Heart right ventricle (tissue), 16 donors: ENCODE data around the gene DNAAF3. TPM values are rescaled to one million over a fixed set of nuclear protein-coding genes. Genes with fewer than 3 reads are reported as not detected.

Experiments
- ATAC-seq, 8 donors: fragments of 200-7000 bp; cut with Tn5 transposase; one replicate each; pipeline ENCODE4 v1.9.1; 2020; ENCODE audit warnings: mild to moderate bottlenecking in 8 of 8, moderate library complexity in 8 of 8, moderate number of reproducible peaks in 1 of 8
- DNase-seq, 2 donors: peaks; one replicate each; pipeline ENCODE4 v3.0.0-alpha.2; 2020
- H3K27ac ChIP-seq, 10 donors: fragments of 200-600 bp; sonication (generic) in 2 of 10; one replicate each; pipeline versions ENCODE4 v1.5.0 to v1.8.0; 2020 to 2022; ENCODE audit warnings: mild to moderate bottlenecking in 3 of 10
- H3K27me3 ChIP-seq, 7 donors: fragments of 200-600 bp; one replicate each; pipeline ENCODE4 v1.8.0; 2021 to 2022; ENCODE audit warnings: mild to moderate bottlenecking in 2 of 7
- H3K36me3 ChIP-seq, 9 donors: fragments of 200-600 bp; sonication (generic) in 1 of 9; one replicate each; pipeline versions ENCODE4 v1.5.0 to v1.8.0; 2020 to 2022; ENCODE audit warnings: mild to moderate bottlenecking in 2 of 9
- H3K4me1 ChIP-seq, 9 donors: fragments of 200-600 bp; sonication (generic) in 1 of 9; one replicate each; pipeline versions ENCODE4 v1.5.0 to v1.8.0; 2020 to 2022; ENCODE audit warnings: mild to moderate bottlenecking in 4 of 9
- H3K4me3 ChIP-seq, 10 donors: fragments of 200-600 bp; sonication (generic) in 2 of 10; one replicate each; pipeline versions ENCODE4 v1.5.0 to v1.8.0; 2020 to 2022; ENCODE audit warnings: mild to moderate bottlenecking in 7 of 10, moderate library complexity in 2 of 10
- H3K9me3 ChIP-seq, 11 donors: fragments of 200-600 bp in 10 of 11; sonication (generic) in 2 of 11; one replicate each; pipeline versions ENCODE4 v1.5.0 to v1.8.0; 2013 to 2022; ENCODE audit warnings: mild to moderate bottlenecking in 2 of 11, control low read depth in 1 of 11, moderate library complexity in 1 of 11
- CTCF ChIP-seq, 9 donors: fragments of 200-600 bp; sonication (generic) in 2 of 9; IDR thresholded peaks; one replicate each; pipeline versions ENCODE4 v1.5.0 to v1.8.0; 2021 to 2022; ENCODE audit warnings: antibody characterized with exemption in 9 of 9, mild to moderate bottlenecking in 5 of 9, moderate library complexity in 1 of 9
- WGBS, 2 donors: extraction: QIAGEN DNeasy Blood & Tissue Kit; methylation state at CpG; one replicate each; pipeline ENCODE4 v1.1.7; 2013; ENCODE audit warnings: inconsistent platforms in 1 of 2; 5-methylcytosine and 5-hydroxymethylcytosine counted together
- intact Hi-C, 10 donors: fragments of 100-400 bp; cut with DNase I; formaldehyde crosslinking; loops; one replicate each; pipeline versions ENCODE4 v1.11.1 to v1.14.2; 2022
- polyA plus RNA-seq, 2 donors: library from polyadenylated mRNA; stranded (reverse); fragments of 200-250 nt; gene quantifications; one replicate each; pipeline ENCODE4 v1.2.3, GENCODE V29; 2013
- total RNA-seq, 10 donors: library from RNA; stranded (reverse); fragmentation: NEBNext Ultra II Directional in 3 of 10; extraction: Animal tissue kit (Norgen Biotek cat#: 25700) in 3 of 10; gene quantifications; one replicate each; pipeline versions ENCODE4 v1.2.1 to v1.2.4, GENCODE V29; 2021 to 2023
- donor health status: Arrhythmogenic right ventricular cardiomyopathy.
- donor health status: ischemic (EF 13 %, LVEDD 7.1; RV severe dilation, severe dysfunction).
- donor health status: healthy with polysubstance abuse.
- donor health status: DM: no; HTN: yes; CAD: no.
- donor health status: DM: no; HTN: no; CAD: no.
- donor health status: ischemic (EF 25% LVEDD 6.9; RV normal size, moderate dysfunction).
- donor health status: ischemic (EF 25% LVEDD 5.7; RV mildly dilated, moderate dysfunction).
- donor health status: healthy.
- donor health status: DM: yes; HTN: yes; CAD: no.
- donor health status: Ischemic cardiomyopathy.
- donor health status: ischemic (EF 35%, LVEDD 5.7; RV mildly dilated, moderate dysfunction).
- donor health status: nonischemic (EF 11% LVEDD 7.7; RV severe dilation, severe dysfunction).
- donor health status: DM: yes; HTN: yes; CAD: no.
- donor health status: PGD.
- donor health status: ischemic (EF 29% LVEDD 5.4; RV normal size, mild dysfunction).
- donor health status: nonischemic (EF 23%, LVEDD 6.1; RV moderate dilation, normal function).

DNAAF3 gene
- total and polyA plus RNA-seq, 12 donors = 0.37 to 5.9 (median 2.4) TPM

GRCh38 chr19:55175117-55175867 is 8.9 kb upstream of the DNAAF3 start:
- H3K27ac ChIP-seq = no peak overlapping the region
- 55 to 65% methylated on average over 39 to 43 of the region's 43 CpGs for WGBS, 2 donors
- intact Hi-C loops = no loop called here
- no peaks in the 10 kb centered on the region for H3K36me3 ChIP-seq
- H3K9me3 ChIP-seq = no peaks in the 10 kb centered on the region
- ATAC-seq (no peak), DNase-seq (no peak)
- no peak overlapping the region for H3K4me3 ChIP-seq
- peaks cover 7 to 37% (median 21%) of the 10 kb centered on the region in 9 donors for H3K4me1 ChIP-seq
- TF ChIP-seq CTCF (IDR thresholded peaks at IDR 0.05) = no peak
- peaks cover 42 to 100% (median 98%) of the 10 kb centered on the region in 7 donors for H3K27me3 ChIP-seq

- peaks cover 7 to 30% (median 14%) of the 10 kb centered on the region in 9 donors for H3K4me1 ChIP-seq
- H3K27ac ChIP-seq = no peak overlapping the region
- peaks cover 39 to 100% (median 98%) of the 10 kb centered on the region in 7 donors for H3K27me3 ChIP-seq
- intact Hi-C loops = no loop called here
- ATAC-seq (no peak), DNase-seq (no peak)
- TF ChIP-seq CTCF (IDR thresholded peaks at IDR 0.05) = no peak
- H3K36me3 ChIP-seq = no peaks in the 10 kb centered on the region
- H3K9me3 ChIP-seq = no peaks in the 10 kb centered on the region
- 58 to 67% methylated on average over 21 of the region's 21 CpGs for WGBS, 2 donors
- peak overlapping the region in 1 of 10 donors; percentile 46 for H3K4me3 ChIP-seq
Observed at GRCh38 chr19:55174425-55175116, 8.2 kb upstream of the DNAAF3 start.

GRCh38 chr19:55173714-55174409 is 7.4 kb upstream of the DNAAF3 start:
- peak overlapping the region in 9 of 10 donors; percentile 15 to 52 (median 45) for H3K4me3 ChIP-seq

More at GRCh38 chr19:55173714-55174409, 7.4 kb upstream of the DNAAF3 start:
- Histone ChIP-seq H3K9me3 (no peaks in the 10 kb centered on the region), H3K27me3 (peaks cover 36 to 100% (median 98%) of the 10 kb centered on the region in 7 donors), H3K27ac (peak overlapping the region in 1 of 10 donors; percentile 28), H3K36me3 (no peaks in the 10 kb centered on the region), H3K4me1 (peaks cover 3 to 23% (median 11%) of the 10 kb centered on the region in 9 donors)
- intact Hi-C loops = no loop called here
- no peak for TF ChIP-seq CTCF (IDR thresholded peaks at IDR 0.05)
- peak; percentile 60 to 66 for DNase-seq
- peak in 7 of 8 donors; percentile 41 to 80 (median 69) for ATAC-seq
- WGBS, 2 donors = 0 to 1% methylated on average over 36 to 37 of the region's 37 CpGs
